HG03558 (cell line): ENCODE results near the gene TNNI3.
"Not testable (repeated sequence)": the region's sequence is repeated elsewhere in the genome, so short reads cannot be mapped to it uniquely, and the experiment has no call there.

Experiments
- ATAC-seq: cut with Tn5 transposase; IDR thresholded peaks from one replicate; pipeline ENCODE4 v1.9.1; 2021; ENCODE audit warnings: moderate number of reproducible peaks; ENCODE audit not compliant: unreplicated experiment; ENCODE audit errors: extremely low read depth

The TNNI3 gene

DNA sequence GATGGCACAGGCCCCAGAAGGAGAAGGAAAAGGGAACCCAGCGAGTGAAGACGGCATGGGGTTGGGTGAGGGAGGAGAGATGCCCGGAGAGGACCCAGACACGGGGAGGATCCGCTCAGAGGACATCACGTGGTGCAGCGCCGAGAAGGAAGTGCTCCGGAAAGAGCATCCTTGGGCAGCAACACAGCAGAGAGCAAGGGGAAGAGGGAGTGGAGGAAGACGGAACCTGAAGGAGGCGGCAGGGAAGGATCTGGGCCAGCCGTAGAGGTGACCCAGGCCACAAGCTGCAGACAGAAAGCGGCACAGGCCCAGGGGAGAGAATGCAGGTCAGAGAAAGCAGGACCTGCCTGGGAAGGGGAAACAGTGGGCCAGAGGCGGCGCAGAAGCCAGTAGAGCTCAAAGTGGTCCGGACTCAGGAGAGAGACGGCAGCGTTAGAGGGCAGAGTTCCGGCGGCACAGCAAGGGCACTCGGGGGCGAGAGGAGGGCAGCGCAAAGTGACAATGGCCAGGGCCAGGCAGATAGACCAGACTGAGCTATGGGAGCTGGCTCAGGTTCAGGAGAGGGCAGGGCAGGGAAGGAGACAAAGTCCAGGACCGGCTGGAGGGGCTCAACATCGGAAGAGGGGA lies 41.2 kb downstream of the TNNI3 start:
- no peak for ATAC-seq

DNA sequence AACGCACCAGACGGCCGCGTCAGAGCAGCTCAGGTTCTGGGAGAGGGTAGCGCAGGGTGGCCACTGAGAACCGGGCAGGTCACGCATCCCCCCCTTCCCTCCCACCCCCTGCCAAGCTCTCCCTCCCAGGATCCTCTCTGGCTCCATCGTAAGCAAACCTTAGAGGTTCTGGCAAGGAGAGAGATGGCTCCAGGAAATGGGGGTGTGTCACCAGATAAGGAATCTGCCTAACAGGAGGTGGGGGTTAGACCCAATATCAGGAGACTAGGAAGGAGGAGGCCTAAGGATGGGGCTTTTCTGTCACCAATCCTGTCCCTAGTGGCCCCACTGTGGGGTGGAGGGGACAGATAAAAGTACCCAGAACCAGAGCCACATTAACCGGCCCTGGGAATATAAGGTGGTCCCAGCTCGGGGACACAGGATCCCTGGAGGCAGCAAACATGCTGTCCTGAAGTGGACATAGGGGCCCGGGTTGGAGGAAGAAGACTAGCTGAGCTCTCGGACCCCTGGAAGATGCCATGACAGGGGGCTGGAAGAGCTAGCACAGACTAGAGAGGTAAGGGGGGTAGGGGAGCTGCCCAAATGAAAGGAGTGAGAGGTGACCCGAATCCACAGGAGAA lies 42.0 kb downstream of the TNNI3 start:
- ATAC-seq: no peak

DNA sequence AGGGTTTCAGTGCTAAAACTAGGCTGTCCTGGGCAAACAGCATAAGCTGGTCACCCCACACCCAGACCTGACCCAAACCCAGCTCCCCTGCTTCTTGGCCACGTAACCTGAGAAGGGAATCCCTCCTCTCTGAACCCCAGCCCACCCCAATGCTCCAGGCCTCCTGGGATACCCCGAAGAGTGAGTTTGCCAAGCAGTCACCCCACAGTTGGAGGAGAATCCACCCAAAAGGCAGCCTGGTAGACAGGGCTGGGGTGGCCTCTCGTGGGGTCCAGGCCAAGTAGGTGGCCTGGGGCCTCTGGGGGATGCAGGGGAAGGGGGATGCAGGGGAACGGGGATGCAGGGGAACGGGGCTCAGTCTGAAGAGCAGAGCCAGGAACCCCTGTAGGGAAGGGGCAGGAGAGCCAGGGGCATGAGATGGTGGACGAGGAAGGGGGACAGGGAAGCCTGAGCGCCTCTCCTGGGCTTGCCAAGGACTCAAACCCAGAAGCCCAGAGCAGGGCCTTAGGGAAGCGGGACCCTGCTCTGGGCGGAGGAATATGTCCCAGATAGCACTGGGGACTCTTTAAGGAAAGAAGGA lies 42.9 kb downstream of the TNNI3 start:
- ATAC-seq: no peak

DNA sequence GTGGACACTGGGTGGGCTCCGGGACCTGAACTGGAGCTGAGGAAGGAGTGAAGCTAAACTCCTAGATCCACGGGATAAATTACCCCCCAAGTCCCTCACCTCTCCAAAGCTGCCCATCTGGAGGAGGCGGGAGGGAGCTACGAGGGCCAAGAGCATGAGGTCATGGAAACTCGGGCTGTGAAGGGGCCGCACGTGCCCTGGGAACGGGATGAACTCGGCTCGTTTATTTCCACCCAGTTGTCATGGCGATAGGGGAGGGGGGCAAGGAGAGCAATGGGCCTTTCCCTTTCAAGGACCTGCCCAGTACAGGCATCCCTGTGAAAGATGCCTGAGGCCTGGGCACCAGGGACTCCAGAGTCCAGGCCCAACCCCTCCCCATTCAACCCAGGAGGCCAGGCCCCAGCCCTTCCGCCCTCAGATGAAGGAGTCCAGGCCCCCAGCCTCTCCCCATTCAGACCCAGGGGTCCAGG lies 43.9 kb downstream of the TNNI3 start:
- no peak for ATAC-seq

DNA sequence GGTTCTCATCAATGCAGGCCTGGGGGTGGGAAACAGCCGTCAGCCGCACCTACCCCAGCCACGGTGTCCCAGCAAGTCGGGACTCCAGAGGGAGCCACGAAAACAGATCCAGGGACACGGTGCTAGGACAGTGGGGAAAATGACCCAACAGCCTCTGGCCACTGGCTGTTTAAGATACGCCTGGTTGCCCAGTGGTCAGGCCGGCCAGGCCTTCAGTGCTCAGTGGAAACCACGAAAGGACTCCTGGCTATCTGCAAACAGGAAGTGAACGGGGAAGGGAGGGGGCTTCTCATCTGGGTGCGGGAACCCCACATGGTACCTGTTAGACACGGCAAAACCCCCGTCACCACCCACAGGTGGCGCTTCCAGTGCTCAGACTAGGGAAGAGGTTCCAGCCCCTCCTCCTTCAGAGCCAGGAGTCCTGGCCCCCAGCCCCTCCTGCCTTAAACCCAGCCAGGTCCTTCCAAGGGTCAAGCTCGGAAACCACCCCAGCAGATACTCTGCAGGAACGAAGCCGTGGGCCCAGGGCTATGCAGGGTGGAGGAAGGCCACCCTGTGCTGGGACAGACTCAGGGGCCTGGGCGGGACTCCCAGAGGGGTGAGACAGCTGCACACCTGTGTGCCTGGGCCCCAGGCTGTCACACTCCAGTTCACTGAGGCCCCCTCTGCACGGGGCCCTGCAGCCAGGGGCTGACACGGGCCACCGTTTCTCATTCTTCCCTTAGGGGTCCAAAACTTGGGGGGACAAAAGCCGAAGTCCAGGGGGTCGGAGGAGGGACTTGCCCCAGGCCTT lies 44.6 kb downstream of the TNNI3 start:
- no peak for ATAC-seq

DNA sequence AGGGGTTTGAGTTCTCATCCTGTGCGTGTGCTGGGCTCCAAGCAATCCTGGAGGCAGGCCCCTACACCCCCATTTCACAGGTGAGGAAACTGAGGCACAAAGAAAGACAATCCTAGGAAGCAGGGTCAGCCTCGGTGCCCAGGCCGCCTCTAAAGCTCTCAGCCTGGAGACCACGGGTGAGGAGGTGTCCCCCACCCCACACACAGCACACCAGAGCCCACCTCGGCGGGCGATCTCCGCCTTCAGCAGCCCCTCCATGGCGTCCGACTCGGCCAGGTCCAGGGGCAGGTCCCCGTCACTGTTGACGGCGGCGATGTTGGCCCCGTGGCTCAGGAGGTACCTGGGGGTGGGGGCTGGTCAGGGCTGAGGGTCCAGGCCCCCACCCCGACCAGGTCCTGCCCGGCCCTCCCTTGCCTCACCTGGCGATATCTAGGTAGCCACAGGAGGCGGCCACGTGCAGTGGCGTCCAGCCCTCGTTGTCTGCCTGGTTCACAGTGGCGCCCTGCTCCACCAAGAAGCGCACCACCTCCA lies 45.2 kb downstream of the TNNI3 start:
- ATAC-seq: no peak

DNA sequence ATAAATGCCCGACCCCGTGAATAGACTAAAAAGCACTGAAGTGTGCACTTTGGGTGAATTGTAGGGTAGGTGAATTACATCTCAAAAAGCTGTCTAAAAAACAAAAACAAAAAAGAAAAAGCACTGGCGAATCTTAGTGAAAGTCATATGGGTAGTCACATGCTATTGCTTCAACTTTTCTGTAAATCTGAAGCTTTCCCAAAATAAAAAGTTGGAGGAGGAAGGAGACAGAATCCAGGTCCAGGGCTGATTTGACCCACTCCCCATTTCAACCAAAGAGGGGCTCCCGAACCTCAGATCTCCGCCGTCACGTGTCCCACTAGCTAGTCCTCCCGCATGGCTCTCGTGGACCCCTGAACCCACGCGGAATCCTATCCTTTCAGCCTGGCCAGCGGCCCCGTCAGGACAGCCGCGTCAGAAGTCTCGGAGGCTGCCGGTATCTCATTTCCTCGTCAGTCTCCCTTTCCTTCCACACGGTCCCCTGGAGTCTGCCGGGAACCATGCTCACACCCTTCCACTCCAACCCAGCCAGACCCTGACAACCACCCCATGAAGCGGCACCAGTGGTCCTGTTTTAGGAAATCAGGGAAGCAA lies 46.2 kb downstream of the TNNI3 start:
- no peak for ATAC-seq

DNA sequence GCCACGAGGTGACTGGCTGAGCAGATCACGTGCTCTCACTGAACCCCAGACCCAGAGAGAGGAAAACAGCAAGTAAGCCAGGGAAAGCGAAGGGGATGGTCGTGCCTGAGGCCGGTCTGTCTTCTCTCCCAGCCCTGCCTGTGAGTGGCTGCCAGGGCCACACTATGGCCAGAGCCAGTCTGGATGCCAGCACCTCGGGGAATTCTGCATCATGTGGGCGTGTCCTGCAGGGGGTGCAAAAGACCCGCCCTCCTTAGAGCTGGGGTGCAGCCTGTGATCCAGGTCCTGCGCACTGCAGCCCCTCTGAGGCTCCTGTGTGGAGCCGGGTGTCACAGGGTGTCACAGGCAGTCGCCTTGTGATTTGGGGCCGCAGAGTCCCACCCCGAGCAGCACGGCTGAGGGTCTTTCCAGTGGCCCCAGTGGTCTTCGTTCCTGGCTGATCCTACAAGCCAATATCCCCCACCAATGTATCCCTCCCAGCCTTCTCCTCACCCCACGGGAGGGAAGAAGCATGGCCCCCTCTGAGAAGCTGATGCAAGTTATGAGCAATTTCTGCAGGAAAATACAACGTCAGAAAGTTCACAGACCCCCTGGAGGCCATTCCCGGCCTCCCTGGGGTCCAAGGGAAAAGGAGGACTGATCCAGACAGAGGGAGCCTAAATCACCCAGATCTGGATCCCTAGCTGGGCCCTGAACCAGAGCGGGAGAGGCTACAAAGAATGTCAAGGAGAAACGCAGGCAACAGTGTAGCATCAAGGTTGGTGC lies 47.8 kb downstream of the TNNI3 start:
- no peak for ATAC-seq

DNA sequence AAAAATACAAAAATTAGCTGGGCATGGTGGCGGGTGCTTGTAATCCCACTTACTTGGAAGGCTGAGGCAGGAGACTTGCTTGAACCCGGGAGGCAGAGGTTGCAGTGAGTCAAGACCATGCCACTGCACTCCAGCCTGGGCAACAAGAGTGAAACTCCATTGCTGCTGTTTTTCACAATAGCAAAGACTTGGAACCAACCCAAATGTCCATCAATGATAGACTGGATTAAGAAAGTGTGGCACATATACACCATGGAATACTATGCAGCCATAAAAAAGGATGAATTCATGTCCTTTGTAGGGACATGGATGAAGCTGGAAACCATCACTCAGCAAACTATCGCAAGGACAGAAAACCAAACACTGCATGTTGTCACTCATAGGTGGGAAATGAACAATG lies 50.3 kb downstream of the TNNI3 start:
- not testable (repeated sequence) for ATAC-seq

DNA sequence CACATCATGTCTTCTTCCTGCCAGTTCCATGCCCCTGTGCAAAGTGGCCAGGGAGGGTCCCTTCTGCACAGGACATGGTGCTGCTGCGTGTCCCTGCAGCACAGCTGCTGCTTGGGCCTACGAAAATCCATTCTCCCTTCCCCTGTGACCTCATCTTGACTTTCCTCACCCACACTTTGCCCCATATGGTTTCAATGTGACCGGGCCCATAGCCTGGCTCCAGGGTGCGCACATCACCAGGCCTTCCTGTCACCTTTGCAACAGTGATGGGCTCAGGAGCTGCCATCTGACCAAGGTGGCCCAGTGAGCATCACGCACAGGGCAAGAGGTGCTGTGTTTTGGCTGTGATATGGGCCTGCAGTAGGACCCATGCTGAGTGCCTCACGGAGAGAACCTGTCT lies 50.9 kb downstream of the TNNI3 start:
- ATAC-seq: no peak

DNA sequence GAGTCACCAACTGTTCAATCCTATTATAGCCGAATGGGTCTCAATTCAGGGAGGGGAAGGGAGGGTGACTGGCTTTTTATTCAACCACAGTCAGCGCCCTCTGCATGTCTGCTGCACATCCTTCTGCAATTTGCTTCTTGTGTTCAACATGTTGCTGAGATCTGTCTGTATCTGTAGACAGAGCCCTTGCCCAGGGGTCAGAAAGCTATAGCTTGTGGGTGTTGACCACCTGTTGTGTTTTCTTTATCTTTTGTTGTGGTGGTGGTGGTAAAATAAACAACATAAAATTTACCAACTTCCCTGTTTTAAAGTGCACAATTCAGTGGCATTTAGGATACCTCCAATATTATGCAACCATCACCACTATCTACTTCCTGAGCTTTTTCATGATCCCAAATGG lies 52.3 kb downstream of the TNNI3 start:
- ATAC-seq: no peak

DNA sequence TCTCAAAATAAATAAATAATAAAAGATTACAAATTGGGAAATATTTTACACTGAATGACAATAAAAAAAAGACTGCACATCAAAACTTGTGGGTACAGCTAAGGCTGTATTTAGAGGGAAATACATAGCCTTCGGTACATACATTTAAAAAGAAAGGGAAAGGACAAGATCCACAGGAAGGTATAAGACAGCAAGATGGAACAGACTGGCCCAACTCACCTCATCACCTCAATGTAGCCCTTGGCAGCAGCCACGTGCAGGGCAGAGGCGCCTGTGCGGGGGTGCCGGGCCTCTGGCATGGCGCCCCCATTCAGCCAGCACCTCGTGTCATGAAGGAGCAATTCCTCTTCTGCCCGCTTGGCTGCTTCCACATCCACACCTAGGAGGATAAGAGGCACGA lies 54.3 kb downstream of the TNNI3 start:
- ATAC-seq: no peak
